GM18868 (cell line): ENCODE measurements around the gene UNC93B1.
A peak's percentile ranks its signal among the peaks of the same experiment; 100 is the strongest.

ENCODE experiments used
- ATAC-seq: cut with Tn5 transposase; IDR thresholded peaks from one replicate; pipeline ENCODE4 v1.9.1; 2021; ENCODE audit warnings: mild to moderate bottlenecking, moderate library complexity; ENCODE audit not compliant: unreplicated experiment

UNC93B1 gene

DNA sequence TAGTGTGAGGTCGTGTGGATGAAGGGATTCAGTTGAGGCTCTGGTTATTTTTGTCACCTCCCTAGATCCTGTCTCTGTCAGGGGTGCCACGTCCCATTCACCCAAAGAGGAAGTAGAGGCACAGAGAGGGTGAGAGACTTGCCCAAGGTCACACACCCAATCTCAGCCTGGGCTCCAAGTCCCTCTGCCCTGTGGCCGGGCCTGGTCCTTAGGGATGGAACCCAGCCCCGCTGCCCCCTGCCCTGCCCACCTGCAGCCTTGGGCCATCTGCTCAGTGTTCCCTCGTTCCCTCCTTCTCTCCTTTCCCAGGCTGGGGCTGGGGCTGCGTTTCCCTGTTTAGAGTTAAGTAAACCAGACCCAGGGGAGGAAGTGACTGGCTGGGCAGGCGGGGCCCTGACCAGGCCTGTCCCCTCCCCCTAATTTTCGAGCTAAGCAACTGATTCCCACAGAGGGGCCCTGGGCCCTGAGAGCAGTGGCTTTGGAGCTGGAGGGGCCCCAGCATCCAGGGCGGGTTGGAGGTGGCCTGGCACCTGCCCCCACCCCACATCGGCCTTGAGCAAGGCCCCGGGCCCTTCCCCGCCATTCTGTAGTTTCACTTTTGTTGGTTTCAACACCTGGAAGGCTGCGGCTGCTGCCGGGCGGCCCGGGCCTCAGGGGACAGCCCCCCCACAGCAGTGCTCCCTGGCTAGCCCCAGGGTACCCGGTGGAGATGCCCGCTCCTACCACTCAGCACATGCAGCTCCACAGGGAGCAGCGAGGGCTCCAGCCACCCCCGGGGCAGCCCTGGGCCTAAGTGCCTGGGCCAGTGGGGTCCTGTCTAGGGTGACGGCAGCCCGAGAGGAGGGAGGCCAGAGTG is 36.4 kb upstream of the UNC93B1 start:
- peak; percentile 59 for ATAC-seq

DNA sequence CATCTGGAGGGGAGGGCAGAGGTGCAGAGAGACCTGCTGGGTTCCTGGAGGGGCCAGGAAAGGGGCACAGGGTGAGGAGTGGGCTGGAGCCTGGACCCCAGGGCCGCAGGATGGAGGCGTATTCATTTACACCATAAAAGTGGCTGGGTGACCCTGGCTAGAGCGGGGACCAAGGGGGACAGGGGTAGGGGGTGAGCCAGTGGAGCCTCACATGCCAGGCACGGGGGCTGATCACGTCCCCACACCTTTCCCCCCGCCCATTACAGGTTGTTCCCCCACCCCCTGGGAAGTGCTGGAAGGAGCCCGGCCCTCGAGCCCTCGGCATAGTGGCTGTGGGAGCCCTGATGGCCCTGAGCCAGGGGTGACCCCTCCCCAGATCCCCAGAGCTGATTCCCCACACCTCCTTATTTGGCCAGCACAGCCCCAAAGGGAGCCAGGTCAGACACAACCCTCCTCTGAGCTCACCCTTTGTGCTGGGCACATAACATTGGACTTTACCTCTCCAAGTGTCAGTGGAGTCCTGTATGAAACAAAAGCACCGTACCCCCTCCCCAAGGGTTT is 35.7 kb upstream of the UNC93B1 start:
- ATAC-seq: no peak

DNA sequence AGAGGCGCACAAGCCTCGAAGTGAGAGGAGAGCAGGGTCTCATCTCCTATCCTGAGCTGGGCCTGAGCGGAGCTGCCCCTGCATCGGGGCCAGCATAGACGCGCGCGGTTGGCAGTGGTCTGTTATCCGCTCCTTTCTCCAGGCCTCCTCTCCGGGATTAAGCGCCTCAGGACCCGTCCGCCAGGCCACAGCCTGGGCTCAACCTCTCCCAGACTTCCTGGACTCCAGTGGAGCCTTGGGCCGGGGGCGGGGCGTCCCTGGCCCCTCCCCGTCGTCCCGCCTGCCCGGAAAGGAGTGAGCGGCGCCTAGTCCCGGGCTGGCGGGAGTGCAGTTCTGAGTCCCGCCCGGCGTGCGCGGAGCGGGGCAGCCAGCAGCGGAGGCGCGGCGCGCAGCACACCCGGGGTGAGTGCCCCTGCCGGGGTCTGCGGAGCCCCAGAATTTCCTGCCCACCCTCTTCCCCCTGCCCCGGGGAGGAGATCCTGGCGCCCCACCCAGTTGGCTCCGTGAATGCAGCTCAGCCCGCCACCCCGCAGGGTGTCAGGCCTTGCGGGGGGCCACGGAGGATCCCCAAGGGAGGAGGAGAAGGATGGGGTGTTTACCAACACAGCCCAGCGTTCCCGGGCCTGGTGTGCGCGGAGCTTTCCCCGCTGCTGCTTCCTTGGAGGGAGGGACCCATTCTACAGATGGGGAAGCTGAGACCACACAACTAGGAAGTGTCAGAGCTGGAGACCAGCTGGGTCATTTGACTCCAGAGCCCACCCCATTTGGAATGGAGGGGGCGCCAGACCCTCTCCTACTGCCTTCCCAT is 35.0 kb upstream of the UNC93B1 start, which contains the start of gene TCIRG1:
TSS of gene TCIRG1 (plus strand) at position 308 of the 808 bp plus-strand sequence. CDS start 2,247 bp downstream, outside the sequence.
- ATAC-seq: peak; percentile 50

DNA sequence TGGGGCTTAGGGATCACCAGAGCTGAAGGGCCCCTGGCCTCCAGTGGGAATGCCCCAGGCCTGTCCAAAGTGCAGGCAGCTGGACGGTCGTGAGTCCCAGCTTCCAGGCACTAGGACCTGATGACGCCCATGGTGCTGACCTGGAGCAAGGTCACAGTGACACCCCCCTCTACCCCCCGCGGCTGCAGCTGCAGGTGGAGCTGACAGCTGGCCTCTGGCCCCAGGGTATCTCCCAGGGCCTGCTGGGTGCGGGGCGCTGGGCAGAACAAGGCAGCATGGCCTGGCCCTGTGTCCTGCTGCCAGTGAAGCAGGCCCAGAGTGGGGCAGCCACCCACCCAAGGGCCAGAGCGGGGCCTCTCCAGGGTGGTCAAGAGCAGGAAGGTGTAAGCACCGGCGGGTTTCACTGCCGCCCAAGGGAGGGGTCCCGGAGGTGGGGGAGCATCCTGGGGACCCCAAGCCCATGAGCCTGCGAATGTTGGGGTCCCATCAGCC is 34.4 kb upstream of the UNC93B1 start:
- ATAC-seq: no peak

DNA sequence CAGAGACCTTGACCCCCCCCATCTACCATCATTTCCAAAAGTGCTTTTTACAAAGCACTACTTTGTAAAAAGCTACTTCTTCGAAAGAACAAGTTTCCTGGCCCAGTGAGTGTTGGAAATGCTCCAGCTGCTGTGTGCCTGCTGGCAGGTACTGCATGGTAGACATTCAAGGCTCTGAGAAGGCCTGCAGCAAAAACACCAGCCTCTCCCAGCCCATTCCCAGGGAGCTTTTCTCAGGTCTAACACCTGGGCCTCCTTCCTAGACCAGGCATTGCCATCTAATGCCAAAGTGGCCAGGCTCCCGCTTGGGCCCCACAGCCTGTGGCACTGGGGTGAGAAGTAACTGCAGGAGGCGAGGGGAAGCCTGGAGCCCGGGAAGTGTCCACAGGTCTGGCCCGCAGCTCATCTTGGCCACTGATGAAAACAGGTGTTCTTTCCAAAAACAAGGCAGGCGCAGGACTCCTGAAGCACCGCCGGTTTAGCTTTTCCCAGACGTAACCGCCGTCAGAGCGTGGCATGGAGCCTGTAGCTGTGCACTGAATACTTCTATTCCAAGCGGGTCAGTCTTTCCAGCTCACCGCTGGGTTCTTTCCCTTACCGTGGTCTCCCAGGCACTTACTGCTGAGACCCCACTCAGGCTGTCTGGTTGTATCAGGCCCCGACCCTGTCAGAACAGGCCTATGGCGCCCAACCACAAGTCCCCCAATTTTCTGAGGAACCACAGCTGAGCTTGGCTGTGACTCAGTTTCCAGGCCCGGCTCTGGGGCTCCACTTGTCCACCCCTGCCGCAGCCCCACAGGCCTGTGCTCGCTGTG is 33.7 kb upstream of the UNC93B1 start:
- no peak for ATAC-seq

DNA sequence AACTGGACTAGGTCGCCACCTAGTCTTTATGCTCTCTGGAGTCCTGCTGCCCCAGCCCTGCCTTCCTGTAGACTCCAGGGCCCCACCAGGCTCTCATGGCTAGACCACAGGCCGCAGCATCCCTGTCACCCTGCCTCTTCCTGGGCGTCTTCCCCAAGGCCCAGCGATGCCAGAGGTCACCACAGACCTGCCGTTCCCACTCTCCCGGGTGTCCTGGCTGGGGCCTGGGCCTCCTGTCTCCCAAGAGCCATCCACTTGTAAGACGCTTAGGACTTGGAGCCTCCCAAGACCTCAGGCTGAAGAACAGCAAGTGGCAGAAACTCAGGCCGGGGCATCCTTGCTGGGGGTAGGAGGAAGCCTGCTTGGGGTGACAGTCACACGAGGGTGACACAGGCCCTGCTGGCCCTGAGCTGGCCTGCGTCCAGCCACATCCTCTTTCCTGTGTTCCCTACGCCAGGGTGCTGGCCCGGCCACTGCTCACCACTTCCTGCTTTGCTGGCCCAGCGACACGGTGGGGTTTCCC is 32.9 kb upstream of the UNC93B1 start:
- no peak for ATAC-seq

DNA sequence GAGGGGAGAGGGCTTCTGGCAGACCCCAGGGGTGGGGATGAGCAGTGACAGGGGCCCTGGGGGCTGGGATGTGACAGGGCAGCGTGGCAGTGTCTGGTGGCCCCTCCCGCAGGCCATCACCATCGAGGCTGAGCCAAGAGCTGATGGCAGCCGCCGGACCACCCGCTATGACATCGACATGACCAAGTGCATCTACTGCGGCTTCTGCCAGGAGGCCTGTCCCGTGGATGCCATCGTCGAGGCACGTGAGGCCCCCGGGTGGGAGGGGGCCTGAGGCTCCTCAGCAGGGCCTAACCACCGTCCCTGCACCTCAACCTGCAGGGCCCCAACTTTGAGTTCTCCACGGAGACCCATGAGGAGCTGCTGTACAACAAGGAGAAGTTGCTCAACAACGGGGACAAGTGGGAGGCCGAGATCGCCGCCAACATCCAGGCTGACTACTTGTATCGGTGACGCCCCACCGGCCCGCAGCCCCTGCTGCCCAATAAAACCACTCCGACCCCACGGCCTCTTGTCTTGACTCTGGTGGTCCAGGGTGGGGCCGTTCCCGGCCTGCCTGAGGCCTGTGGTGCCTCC is 32.3 kb upstream of the UNC93B1 start:
- no peak for ATAC-seq

DNA sequence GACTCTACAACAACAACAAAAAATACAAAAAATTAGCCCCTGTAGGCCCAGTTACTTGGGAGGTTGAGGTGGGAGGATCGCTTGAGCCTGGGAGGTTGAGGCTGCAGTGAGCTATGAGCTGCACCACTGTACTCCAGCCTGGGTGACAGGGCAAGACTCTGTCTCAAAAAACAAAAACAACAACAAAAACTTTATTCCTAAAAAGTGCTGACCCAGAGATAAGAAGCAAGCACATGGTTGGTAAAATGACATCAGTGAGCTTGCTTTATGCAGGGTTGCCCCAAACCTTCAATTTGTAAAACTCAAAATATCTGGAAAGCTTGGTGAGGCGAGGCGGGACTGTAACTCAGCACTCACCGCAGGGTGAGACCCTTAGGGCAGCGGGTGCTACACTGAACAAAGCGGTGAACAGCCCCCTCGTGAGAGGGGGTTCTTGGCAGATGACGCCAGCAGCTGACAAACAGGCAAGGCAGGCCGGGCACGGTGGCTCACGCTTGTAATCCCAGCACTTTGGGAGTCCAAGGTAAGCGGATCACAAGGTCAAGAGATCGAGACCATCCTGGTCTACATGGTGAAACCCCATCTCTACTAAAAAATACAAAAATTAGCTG is 31.5 kb upstream of the UNC93B1 start:
- ATAC-seq: no peak

DNA sequence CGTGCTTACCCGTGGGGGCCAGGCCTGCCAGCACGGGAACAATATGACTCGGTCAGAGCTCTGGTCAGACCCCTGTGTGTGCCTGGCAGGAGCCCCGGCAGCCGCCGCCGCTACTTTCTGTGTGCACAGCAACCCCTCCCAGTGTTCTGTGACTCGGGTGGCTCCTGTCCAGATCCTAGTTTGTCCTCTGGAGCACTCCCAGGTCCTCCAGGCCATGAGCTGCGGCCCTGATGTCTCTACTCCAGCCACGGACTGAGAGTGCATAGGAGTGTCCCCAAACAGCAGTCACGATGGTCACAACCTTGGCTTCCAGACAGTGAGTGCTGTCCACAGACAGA is 29.8 kb upstream of the UNC93B1 start:
- ATAC-seq: no peak

DNA sequence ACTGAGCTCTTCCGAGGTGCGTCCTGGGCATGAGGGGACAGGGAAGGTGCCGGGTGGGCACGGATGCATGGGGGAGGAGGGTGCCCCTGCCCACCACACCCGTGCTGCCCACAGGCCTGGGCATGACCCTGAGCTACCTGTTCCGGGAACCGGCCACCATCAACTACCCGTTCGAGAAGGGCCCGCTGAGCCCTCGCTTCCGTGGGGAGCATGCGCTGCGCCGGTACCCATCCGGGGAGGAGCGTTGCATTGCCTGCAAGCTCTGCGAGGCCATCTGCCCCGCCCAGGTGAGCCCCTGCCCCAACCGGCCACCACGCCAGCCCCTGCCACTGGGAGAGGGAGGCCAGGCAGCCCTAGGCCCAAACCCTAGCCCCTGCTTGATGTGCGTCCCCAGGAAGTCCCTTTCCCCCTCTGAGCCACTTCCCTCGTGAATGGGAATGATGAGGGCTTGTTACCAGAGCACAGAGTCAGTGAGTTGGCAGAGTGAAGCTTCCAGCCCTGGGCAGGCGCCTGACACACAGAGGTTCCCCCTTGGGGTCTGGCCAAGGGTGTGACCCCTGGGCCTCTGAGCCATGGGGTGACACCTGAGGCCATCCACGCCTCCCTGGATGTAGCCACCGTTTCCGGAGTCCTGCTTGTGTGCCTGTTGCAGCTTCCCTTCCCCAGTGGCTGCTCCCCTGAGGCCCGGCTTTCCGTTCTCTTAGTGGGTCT is 29.3 kb upstream of the UNC93B1 start:
- ATAC-seq: no peak

DNA sequence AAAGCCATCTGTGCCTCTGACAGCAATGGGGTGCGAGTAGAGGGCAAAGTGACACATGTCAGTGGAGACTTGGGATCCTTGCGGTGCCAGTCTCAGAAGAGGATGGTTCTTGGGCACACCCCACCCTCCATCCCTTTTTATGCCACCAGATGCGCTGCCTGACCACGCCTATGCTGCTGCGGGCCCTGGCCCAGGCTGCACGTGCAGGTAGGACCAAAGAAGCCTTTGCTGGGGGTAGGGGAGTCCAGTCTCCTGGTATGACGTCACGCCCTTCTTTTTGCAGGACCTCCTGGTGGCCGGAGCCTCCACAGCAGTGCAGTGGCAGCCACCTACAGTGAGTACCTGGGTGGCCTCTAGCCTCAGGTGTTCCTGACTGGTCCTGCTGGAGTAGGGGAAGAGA is 28.1 kb upstream of the UNC93B1 start:
- no peak for ATAC-seq

DNA sequence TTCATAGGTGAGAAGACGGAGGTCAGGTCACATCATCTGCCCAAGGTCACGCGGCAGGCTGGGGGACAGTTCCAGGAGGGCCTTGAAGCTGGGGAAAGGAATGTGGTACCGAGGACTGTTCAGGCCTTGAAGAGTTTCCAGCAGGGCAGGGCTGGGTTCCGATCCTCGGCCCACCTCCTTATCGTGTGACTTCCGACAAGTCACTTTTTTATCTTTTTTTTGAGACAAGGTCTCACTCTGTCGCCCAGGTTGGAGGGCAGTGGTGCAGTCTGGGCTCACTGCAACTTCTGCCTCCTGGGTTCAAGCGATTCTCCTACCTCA is 27.2 kb upstream of the UNC93B1 start:
- ATAC-seq: no peak

DNA sequence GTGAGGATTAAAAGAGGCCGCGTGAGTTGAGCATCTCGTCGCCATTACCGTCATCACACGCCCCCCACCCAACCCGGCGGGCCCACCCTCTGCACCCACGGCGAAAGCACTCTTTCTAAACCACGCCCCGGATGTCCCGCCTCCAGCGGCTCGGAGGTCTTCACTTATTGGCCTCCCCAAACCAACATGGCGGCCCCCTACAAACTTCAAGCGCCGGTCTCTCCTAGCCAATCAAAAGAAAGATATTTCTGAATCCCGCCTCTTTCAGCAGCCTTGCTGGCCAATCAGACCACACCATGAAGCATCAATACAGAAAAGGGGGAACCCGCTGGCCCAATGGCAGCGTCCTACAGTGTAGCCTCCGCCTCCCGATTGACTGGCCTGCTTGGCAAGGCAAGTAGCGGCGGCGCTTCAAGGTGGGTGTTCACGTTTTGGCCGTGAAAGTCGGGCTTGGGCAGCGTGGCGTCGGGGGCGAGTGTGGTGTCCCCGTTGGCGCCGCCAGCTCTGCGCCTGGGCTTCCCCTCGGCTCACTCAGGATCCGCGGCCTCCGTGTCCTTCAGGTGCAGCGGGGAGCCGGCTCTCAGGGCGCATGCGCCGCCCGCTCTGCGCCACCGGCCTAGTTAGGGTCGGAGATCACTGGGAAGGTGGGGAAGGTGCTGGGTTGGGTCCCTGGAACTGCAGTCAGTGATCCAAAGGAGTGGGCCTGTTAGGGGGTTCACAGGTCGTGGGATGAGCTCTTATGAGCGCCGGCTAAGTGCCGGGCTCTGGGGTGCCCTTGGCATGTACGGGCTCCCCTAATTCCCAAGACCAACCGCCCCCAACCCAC is 26.6 kb upstream of the UNC93B1 start, which contains the start of gene NDUFS8:
TSS of gene NDUFS8 (plus strand) at position 364 of the 826 bp plus-strand sequence. CDS start 1,471 bp downstream, outside the sequence.
- ATAC-seq: peak; percentile 94

DNA sequence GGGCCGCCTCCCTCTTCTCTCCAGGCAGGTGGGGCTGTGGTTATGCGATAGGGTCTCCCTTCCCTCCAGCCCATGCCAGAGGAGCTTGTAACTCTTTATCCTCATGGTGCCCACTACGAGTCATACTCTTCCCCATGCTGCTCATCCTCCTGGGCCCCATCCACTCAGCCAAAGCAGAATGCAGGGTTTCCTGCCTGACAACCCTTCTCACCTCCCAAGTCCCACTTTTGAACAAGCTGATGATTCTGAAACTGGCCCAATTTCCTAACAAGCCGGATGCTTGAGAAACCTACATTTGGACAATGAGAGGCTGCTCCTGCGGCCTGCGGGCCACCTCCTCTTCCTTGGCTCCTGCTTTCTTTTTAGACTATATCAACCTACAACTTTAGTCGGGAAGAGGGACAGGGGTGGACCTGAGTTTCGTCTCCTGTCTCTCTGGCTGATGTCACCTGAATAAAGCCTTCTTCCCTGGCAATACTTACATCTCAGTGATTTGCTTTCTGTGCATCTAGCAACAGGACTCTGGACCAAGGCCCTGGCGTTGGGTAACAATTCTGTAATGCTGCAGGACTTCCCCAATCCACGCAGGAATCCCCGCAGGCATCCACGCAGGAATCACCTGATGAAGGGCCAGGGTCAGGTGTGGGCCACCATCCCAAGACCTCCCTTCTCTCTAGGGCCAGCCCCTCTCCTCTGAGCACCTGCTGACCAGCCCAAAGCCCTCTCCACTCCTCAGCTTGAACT is 25.1 kb upstream of the UNC93B1 start:
- no peak for ATAC-seq

DNA sequence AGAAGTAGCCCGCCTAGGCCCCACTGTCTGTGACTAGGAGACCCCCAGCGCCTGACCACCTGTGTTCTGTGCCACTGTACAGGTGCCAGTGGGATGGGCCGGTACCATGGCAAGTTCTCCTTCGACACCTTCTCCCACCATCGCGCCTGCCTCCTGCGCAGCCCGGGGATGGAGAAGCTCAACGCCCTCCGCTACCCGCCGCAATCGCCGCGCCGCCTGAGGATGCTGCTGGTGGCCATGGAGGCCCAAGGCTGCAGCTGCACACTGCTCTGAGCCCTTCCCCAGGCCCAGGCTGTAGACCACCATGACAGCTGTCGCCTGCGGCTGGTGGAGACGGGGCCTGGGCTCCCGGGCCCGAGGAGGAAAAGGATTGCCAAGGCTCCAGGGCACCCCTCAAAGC is 23.8 kb upstream of the UNC93B1 start:
- no peak for ATAC-seq

DNA sequence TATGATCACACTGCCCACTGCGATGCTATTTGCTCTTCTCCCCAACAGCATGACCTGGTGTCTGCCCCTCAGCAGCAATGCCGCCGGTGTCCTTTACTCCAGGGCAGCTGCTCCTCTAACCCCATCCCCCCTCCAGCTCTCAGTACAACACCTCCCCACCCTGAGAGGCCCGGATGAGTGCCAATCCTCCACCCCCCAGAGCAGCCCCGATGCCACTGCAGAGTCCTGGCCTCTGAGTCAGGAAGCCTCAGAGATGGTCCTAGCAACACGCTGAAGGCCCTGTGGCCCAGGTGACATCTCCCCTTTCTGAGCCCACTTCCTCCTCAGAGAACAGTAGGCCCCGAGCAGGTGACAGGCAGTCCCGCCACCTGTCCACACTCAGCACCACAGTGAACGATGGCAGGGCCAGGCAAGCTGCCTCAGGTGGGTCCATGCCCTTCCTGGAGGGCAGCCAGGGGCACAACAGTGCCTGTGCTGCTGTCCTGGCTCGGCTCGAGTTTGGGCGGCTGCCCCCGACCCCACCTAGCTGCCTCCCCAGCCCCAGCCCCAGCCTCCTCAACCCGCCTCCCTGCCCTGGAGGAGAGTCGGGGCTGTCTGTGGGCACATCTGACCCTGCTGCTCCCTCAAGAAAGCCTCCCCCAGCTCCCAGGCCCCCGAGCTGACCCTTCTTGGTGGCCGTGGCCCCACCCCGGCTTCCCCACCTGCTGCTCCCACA is 22.7 kb upstream of the UNC93B1 start:
- no peak for ATAC-seq

DNA sequence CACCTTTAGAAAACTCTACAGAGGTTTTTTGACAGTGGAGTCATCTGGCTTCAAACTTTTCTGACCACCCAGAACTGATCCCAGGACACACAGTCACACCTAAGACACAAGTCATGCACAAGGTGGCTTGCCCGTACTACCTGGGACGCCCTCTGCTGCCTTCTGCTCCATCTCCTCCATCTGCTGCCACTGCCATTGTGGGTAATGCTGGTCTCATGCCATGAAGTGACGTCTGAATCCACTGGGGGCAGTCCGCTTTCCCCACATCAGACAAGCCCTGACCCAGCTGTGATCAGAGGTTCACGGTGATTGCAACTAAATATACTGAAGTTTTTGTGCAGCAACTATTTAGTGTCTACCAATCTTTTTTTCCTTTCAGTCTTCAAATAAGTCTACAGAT is 21.1 kb upstream of the UNC93B1 start:
- no peak for ATAC-seq
